Stimulated activated CD4-positive, alpha-beta T cell treated with anti-CD3 and anti-CD28 coated beads, Interleukin-1b, Interleukin-23, amount 100 ng/mL, for 1 hour (primary cell): ENCODE measurements around the gene SAMD10.

Source experiments
- DNase-seq, 2 donors: peaks; one replicate each; pipeline ENCODE4 v3.0.0-alpha.2; 2020; ENCODE audit warnings: low read depth in 2 of 2

SAMD10 gene

GRCh38 chr20:63956664-63957003 is 22.8 kb downstream of the SAMD10 start:
- no peak for DNase-seq

DNA sequence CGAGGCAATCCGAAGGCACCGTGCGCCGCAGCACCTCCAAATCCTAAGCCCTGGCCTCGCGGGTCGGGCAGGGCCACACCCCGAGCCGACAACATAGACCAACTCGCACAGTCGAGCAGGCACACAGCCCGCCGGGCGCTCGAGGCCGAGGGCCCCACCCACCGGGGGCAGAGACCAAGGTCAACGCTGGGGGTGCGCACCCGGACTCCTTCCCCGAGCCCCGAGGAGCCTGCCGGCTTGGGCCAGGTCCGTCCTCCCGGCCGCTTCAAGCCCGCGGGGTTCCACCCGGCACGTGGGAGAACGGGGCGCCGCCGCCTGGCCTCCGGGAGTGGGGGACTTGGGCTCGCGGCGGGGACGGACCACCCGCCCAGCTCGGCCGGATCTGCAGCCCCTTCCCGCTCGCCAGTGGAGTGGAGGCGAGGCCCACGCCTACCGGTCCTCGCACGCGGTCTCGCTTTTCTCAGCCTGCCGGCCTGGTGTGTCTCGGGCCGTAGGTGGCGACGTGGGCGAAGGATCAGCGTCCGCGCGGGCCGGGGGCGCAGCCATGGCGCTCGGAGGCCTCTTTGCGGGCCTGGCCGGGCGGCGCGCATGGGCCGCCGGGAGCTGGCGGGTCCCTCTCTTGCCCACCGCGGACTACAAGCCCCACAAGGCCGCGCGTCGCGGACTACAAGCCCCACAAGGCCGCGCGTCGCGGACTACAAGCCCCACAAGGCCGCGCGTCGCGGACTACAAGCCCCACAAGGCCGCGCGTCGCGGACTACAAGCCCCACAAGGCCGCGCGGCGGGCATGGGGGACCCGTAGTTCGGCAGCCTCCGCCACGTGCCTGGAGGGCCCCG is 23.4 kb downstream of the SAMD10 start, which contains the start of gene UCKL1:
UCKL1 (minus strand) TSS at position 590 of the 837 bp plus-strand sequence; CDS start at position 546, 44 bp downstream.
- DNase-seq = peak; percentile 74 to 80

- no peak for DNase-seq
Observed at GRCh38 chr20:63955281-63955826, 24.1 kb downstream of the SAMD10 start.

- DNase-seq = no peak
Observed at GRCh38 chr20:63953764-63954429, 25.5 kb downstream of the SAMD10 start.

GRCh38 chr20:63952769-63953168 is 26.7 kb downstream of the SAMD10 start:
- no peak for DNase-seq

DNA sequence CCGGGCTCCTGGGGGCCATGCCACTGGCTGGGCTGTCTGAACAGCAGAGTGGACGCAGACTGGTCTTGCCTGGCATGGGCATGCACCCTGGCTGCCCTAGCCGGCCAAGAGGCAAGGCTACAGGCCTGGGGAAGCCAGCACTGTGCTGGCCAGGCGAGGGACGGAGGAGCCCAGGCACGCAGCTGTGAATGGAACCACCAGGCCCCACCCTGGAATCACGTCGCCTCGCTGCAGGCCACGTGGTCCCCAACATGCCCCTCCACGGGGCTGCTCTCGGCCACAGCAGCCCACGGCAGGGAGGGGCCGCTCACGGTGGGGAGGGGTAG is 27.3 kb downstream of the SAMD10 start:
- no peak for DNase-seq

DNA sequence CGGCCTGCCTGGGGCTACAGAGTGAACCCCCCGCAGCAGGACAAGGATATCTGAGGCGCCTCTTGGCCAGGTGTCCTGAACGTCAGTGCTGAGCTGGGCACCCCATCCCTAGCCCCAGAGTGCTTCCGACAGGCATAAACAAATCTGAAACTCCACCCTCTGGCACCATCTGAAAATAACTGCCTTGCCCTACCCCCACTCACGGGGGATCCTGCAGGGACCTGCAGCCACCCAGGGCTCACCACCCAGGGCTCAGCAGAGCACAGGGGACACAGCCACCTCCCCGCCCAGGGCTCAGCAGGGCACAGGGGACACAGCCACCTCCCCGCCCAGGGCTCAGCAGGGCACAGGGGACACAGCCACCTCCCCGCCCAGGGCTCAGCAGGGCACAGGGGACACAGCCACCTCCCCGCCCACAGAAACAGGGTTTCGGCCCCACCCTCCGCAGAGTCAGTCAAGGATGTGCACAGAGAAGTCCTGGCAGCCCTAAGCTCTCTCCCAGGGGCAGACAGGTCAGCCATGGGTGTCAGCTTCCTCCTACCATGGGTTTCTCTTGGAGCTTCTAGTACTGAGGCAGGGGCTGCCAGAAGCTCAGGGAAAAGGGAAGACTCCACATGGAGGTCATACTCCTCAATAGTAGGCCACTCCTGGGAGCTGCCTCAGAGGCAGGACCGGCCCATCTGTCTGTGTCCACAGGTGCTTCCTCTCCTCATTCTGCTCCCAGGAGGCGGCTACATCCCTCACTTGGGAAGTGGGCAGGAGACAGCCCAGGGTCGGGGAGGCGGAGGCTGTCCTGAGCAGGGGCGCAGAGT is 27.8 kb downstream of the SAMD10 start:
- no peak for DNase-seq

- no peak for DNase-seq
Observed at GRCh38 chr20:63950701-63951397, 28.6 kb downstream of the SAMD10 start.

DNA sequence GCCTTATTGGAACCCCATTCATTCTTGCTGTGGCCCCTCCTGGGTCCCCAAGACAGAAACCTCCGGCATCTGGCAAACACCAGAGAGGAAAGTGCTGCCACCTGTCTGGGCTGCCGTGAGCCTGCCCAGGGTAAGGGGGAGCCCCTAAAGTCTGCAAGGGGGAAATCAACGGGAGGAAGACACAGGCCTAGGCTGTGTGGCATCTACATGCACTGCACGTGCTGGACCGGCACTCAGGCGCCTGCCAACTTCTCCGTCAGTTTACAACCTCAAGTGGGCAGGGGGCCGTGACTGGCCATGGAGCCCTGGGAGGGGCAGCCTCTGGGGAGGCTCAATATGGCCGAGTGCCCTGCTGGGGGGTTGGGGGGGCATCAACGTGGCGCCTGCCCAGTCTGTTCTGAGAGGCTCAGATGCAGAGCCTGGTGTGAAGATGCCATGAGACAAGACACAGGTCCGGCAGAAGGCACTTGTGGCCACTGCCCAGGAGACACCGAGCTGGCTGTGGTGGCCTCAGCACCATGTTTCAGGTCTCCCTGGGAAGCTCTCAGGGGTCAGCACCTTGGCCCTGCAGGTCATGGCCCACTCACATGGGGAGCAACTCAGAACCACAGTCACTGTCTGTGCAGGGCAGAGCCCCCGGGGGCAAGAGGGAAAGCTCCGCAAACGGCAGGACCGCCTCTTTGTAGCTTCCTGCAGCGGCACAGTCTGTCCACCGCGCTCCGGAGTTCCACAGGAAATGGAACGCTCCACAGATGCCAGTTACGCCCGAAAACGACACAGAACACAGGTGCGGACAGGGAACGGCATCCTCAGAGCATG is 31.6 kb downstream of the SAMD10 start:
- DNase-seq = no peak

- DNase-seq = no peak
Observed at GRCh38 chr20:63946986-63947637, 32.3 kb downstream of the SAMD10 start.

DNA sequence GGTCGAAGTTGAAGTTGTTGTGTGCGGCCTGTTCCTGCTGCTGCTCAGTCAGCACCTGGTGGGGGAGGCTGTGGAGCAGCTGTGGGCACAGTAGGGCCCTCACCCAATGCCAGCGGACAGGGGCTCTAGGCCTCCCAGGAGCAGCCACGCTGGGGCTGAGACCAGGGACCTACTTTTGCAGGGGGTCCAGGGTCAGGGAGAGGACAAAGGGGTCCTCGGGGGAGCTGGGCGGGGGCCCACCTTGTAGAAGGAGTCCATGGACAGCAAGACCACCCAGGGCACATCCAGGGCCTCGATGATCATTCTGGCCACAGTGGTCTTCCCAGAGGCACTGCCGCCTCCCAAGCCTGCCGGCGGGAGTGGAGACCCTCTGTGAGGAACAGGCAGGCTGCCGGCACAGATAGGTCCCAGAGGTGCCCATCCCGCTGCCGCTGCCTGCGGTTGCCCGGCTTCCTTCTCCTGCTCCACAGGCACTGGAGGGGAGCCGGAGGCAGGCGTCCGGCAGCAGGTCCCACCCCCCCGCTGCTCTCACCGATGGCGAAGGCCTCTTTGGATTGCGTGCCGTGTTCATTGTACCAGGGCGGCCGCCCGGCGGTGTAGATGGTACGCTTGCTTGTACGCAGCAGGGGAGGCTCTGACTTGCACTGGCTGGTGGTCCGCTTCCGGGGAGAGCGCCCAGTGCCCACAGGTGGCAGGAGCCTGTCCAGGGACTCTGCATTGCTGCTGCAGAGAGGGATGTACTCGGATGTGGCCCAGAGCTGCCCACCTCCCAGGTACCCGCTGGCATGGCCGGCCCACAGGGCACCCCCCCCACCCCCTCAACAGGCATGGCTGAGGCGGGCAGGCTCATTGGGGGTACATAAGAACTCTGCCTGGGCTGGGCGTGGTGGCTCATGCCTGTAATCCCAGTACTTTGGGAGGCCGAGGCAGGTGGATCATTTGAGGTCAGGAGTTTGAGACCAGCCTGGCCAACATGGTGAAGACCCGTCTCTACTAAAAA is 33.2 kb downstream of the SAMD10 start:
- no peak for DNase-seq

GRCh38 chr20:63945031-63945658 is 34.3 kb downstream of the SAMD10 start:
- no peak for DNase-seq

DNA sequence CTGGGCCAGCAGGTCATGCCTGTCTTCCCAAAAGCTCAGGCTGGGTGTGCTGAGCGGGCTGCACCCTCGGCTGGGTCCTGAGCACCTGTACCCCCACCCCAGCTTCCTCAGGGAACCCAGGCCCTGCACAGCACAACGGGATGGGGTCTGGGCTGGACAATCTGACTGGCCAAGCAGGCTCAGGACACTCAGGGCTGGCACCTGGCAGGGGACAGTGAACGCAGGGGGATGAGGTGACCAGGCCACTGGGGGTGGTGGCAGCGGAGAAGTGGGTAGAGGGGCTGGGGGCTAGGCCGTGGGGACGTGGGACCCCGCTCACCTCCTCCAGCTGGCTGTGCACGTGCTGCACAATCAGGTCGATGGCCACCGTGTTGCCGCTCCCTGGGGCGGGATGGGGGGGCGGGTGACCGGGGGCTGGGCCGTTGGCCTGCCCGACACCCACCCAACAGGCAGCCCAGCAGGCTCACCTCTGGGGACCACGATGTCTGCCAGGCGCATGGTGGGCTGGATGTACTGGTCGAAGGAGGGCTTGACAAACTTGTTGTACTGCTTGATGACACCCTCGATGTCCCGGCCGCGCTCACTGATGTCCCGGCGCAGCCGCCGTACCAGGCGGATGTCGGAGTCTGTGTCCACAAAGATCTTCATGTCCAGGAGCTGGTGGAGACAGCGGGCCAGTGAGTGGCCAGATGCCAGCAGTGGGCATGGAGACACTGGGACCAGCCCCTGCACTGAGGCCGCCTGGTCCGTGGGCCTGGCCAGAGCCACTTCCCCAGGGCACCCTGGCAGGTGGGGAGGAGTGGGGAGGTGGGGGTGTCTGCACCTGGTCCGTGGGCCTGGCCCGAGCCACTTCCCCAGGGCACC is 35.1 kb downstream of the SAMD10 start:
- DNase-seq = no peak

DNA sequence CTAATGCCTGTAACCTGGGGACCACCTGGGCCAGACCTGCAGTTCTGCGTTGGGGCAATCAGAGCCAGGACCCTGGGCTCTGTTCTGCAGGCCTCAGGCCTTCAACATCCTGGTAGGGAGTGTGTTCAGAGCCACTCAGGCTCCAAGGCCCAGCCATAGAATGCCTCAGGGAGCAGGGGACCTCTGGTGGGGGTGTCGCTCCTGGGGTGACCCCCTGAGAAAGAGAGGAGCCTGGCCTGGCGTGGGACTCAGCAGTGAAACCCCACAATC is 35.7 kb downstream of the SAMD10 start:
- no peak for DNase-seq

GRCh38 chr20:63942969-63943807 is 36.3 kb downstream of the SAMD10 start:
- no peak for DNase-seq

GRCh38 chr20:63942250-63942951 is 37.0 kb downstream of the SAMD10 start:
- DNase-seq = no peak
